CD4-positive, alpha-beta T cell treated with Interleukin-15 for 1 hour (primary cell): ENCODE data around the gene TCEAL3.
A peak's percentile ranks its signal among the peaks of the same experiment; 100 is the strongest.
"Not testable (repeated sequence)": the region's sequence is repeated elsewhere in the genome, so short reads cannot be mapped to it uniquely, and the experiment has no call there.

Experiments
- DNase-seq: peaks from one replicate; pipeline ENCODE4 v3.0.0-alpha.2; 2020

Gene TCEAL3

GRCh38 chrX:103607364-103608305, at the start of gene TCEAL3:
Gene TCEAL3 (plus strand): TSS chrX:103607963. CDS start chrX:103609065, 1,102 bp downstream.
- DNase-seq = peak; percentile 56

- no peak for DNase-seq
These were observed 47.5 kb upstream of the TCEAL3 start for GRCh38 chrX:103560256-103560655.

GRCh38 chrX:103562801-103563200, 45.0 kb upstream of the TCEAL3 start:
- no peak for DNase-seq

- no peak for DNase-seq
These were observed 42.6 kb upstream of the TCEAL3 start for GRCh38 chrX:103565197-103565596.

GRCh38 chrX:103565752-103566151, 42.0 kb upstream of the TCEAL3 start:
- no peak for DNase-seq

- no peak for DNase-seq
These were observed 36.6 kb upstream of the TCEAL3 start for GRCh38 chrX:103571121-103571520.

- no peak for DNase-seq
These were observed 36.0 kb upstream of the TCEAL3 start for GRCh38 chrX:103571726-103572125.

- no peak for DNase-seq
These were observed 34.6 kb upstream of the TCEAL3 start for GRCh38 chrX:103573202-103573601.

GRCh38 chrX:103584596-103584995, 23.2 kb upstream of the TCEAL3 start:
- DNase-seq = no peak

- peak; percentile 39 for DNase-seq
These were observed 22.1 kb upstream of the TCEAL3 start, which contains the start of gene TCEAL4 for GRCh38 chrX:103585411-103586313. Gene TCEAL4 (plus strand): TSS chrX:103585515. CDS start chrX:103586676, 1,161 bp downstream.

- DNase-seq = no peak
These were observed 21.5 kb upstream of the TCEAL3 start for GRCh38 chrX:103586314-103586646.

GRCh38 chrX:103586659-103587058, 21.1 kb upstream of the TCEAL3 start:
- DNase-seq = no peak

- DNase-seq = not testable (repeated sequence)
These were observed 15.5 kb upstream of the TCEAL3 start for GRCh38 chrX:103592295-103592694.

- DNase-seq = not testable (repeated sequence)
These were observed 12.6 kb upstream of the TCEAL3 start for GRCh38 chrX:103595202-103595601.

GRCh38 chrX:103608306-103608963, 672 bp downstream of the TCEAL3 start:
- no peak for DNase-seq

GRCh38 chrX:103610282-103610681, 2.5 kb downstream of the TCEAL3 start:
- no peak for DNase-seq

GRCh38 chrX:103613362-103613890, 5.7 kb downstream of the TCEAL3 start:
- no peak for DNase-seq

- no peak for DNase-seq
These were observed 7.2 kb downstream of the TCEAL3 start for GRCh38 chrX:103614999-103615398.

GRCh38 chrX:103615781-103616371, 8.1 kb downstream of the TCEAL3 start:
- no peak for DNase-seq

GRCh38 chrX:103616676-103617186, 9.0 kb downstream of the TCEAL3 start:
- no peak for DNase-seq

- no peak for DNase-seq
These were observed 16.3 kb downstream of the TCEAL3 start for GRCh38 chrX:103624111-103624510.

GRCh38 chrX:103626855-103627254, 19.1 kb downstream of the TCEAL3 start:
- DNase-seq = no peak
